ENCODE measurements around the gene MATCAP1. TPM values are rescaled to one million over a fixed set of nuclear protein-coding genes. Genes with fewer than 3 reads are reported as not detected.
A peak's percentile ranks its signal among the peaks of the same experiment; 100 is the strongest.

Gene MATCAP1
- total RNA-seq, 3 donors from 2014 or later = 24.8 to 35.1 (median 29.2) TPM

GRCh38 chr16:67216612-67217490, 33.1 kb upstream of the MATCAP1 start:
- intact Hi-C loops (cut with DNase I, micrococcal nuclease) = no loop called here
- Histone ChIP-seq H3K36me3 (ENCODE audit: low read depth) (no peaks in the 10 kb centered on the region), H3K9me3 (no peaks in the 10 kb centered on the region), H3K4me3 (no peak overlapping the region), H3K4me1 (ENCODE audit: low read depth) (no peaks in the 10 kb centered on the region)
- TF ChIP-seq CTCF (IDR thresholded peaks at IDR 0.05) = no peak
- no peak for DNase-seq
- peak; percentile 50 for ATAC-seq

- intact Hi-C loops (cut with DNase I, micrococcal nuclease) = no loop called here
- ATAC-seq (no peak), DNase-seq (no peak)
- Histone ChIP-seq H3K4me1 (ENCODE audit: low read depth) (no peaks in the 10 kb centered on the region), H3K9me3 (no peaks in the 10 kb centered on the region), H3K4me3 (no peak overlapping the region), H3K36me3 (ENCODE audit: low read depth) (no peaks in the 10 kb centered on the region)
- TF ChIP-seq CTCF (IDR thresholded peaks at IDR 0.05) = no peak
Measured at GRCh38 chr16:67215706-67216105, 31.9 kb upstream of the MATCAP1 start.

- ATAC-seq (no peak), DNase-seq (no peak)
- intact Hi-C loops (cut with DNase I, micrococcal nuclease) = no loop called here
- Histone ChIP-seq H3K36me3 (ENCODE audit: low read depth) (no peaks in the 10 kb centered on the region), H3K9me3 (no peaks in the 10 kb centered on the region), H3K4me3 (no peak overlapping the region), H3K4me1 (ENCODE audit: low read depth) (no peaks in the 10 kb centered on the region)
- no peak for TF ChIP-seq CTCF (IDR thresholded peaks at IDR 0.05)
Measured at GRCh38 chr16:67213197-67214019, 29.6 kb upstream of the MATCAP1 start.

- DNase-seq (no peak), ATAC-seq (no peak)
- no peaks in the 10 kb centered on the region for H3K9me3 ChIP-seq
- H3K36me3 ChIP-seq (ENCODE audit: low read depth) = no peaks in the 10 kb centered on the region
- H3K4me3 ChIP-seq = no peak overlapping the region
- H3K4me1 ChIP-seq (ENCODE audit: low read depth) = no peaks in the 10 kb centered on the region
- intact Hi-C loops (cut with DNase I, micrococcal nuclease) = no loop called here
- no peak for TF ChIP-seq CTCF (IDR thresholded peaks at IDR 0.05)
Measured at GRCh38 chr16:67212766-67213165, 29.0 kb upstream of the MATCAP1 start.

- Histone ChIP-seq H3K9me3 (no peaks in the 10 kb centered on the region), H3K4me1 (ENCODE audit: low read depth) (no peaks in the 10 kb centered on the region), H3K36me3 (ENCODE audit: low read depth) (no peaks in the 10 kb centered on the region), H3K4me3 (no peak overlapping the region)
- TF ChIP-seq CTCF (IDR thresholded peaks at IDR 0.05) = no peak
- no peak for ATAC-seq
- intact Hi-C loops (cut with DNase I, micrococcal nuclease) = no loop called here
- no peak for DNase-seq
Measured at GRCh38 chr16:67211674-67212073, 27.9 kb upstream of the MATCAP1 start.
